GM19395 (cell line): ENCODE results near the gene ARMC2.

ENCODE experiments used
- ATAC-seq: cut with Tn5 transposase; IDR thresholded peaks from one replicate; pipeline ENCODE4 v1.9.1; 2021; ENCODE audit warnings: mild to moderate bottlenecking, moderate library complexity; ENCODE audit not compliant: unreplicated experiment

The ARMC2 gene

DNA sequence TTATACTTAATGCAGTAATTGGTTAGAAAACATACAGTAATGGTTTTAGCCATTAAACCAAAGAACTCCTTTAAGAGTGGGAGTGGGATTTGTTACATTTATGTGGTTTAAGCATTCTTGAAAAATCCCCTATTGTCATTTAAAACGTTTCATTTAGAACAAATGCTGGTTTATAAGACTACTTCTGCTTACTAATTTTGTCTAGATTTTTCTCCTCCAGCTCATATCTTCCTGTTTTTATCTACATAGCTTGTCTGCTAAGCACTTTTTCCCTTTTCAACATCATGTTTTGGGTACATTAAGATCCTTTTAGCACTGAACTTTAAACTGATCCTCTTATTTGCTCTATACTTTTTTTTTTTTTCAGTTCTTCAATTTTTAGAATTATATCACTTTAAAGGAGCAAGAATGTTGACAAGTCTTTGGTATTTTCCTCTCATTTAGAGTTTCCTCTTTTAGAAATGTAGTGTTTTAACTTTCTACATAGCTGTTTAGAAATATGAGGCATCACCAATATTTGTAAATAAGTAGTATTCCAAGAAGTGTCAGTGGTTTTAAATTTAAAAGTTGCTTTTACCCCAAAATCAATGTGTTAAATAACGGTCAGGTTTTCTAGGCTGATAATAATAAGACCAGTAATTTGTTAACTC is 165.6 kb downstream of the ARMC2 start:
- no peak for ATAC-seq

DNA sequence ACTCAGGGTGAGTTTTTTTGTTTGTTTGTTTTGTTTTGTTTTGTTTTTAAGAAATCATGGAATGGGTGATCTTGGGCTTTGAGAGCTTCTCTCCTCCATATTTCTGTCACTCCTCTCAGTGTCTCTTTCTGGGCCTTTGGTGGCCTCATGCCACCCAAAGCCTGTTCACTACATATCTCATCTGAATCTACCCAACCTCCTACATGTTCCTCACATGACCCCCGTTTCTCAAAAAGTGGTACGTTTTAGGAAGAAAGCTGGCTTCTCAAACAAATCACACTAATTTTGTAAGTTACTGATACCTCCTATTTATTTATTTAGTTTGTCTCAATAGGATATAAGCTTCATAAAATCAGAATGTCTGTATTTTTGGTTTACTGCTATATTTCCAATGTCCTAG is 166.4 kb downstream of the ARMC2 start:
- ATAC-seq, result no peak

DNA sequence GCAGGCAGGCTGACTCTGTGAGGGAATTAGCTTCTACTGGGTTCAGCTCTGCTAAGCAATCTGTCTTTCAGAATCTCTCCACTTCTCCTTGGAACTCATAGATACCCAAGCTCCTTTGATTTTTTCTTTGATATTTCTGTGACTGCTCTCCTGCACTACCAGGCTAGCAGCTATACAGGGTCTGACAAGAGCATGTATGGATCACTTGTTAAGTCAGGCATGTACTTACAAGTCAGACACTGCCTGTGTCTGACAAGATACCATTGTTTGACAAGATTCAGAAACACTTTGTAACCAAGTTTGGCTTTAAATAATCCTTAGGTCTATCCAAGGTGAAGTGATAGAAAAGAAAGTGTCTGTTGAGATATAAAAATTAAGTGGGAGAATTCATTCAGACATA is 167.0 kb downstream of the ARMC2 start:
- ATAC-seq, result no peak

DNA sequence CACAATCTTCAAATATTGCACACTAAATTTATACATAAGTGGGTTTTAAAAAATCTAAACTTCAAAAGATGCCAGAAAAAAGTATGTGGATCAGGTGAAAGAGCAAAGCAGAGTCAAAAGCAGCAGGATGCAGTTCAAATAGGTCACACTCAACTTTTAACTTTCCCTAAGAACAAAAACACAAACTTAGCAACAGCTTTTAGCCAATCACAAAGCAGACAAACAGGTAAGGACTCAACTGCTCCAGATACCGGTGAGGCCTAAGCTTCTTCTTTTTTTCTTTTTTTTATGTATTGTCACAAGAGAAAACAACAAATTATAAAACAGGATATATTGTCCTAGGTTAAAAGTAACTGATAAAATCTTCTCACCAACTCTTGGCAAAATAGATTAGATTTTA is 171.7 kb downstream of the ARMC2 start:
- ATAC-seq, result no peak

DNA sequence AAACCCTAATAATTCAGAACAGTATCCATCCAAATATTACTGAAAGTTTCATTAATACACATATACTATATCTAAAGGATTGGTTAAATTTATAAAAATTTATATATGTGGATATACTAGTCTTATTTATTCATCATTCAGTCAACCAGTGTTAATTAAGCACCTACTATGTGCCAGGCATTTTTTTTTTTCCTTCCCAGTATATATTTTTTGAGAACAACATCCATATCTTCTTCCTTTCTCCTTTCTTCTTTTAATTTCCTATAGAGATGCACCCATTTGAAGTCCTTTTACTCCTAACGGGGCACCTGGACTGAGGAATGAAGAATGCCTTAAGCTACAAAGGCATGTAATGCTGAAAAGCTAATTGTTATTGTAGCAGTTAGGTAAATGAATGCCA is 173.6 kb downstream of the ARMC2 start:
- ATAC-seq, result no peak

DNA sequence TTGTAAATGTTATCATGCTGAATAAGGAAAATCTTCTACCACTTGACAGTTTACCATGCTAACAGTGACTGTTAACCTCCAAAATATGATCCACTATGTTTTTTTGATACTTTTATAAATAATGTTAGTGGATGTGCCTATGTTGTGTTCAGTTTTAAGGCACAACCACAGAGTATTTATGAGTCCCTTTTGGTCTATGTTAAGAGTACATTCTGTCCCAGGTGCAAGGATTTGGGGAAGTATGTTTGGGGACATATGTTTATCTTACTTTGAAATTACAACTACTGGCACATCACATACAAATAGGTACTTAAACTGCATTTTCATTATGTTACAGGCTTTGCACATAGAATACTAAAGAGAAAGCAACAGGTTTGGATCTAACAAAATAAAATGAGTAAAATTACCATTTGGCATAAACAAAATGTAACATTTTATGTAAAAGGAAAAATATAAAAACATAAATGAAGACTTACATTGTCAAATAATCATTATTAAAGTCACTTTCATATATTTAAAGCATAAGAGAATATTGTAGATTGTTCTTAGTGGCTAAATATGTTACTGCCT is 175.2 kb downstream of the ARMC2 start:
- no peak for ATAC-seq
